Thymus (tissue), 11 donors: ENCODE measurements around the gene ZIC1. TPM values are rescaled to one million over a fixed set of nuclear protein-coding genes. Genes with fewer than 3 reads are reported as not detected.

ENCODE experiments used
- DNase-seq, 9 donors: peaks; one replicate each; pipeline ENCODE4 v3.0.0-alpha.2; 2013; ENCODE audit warnings: low spot score in 9 of 9, low read depth in 6 of 9, missing footprints in 1 of 9
- H3K27ac ChIP-seq, 2 donors: one replicate each; pipeline ENCODE4 v1.5.1; 2013; ENCODE audit warnings: control low read depth in 1 of 2, low read depth in 1 of 2, low read length in 1 of 2, mild to moderate bottlenecking in 1 of 2, moderate library complexity in 1 of 2
- H3K27me3 ChIP-seq, 2 donors: one replicate each; pipeline ENCODE4 v1.5.1; 2013; ENCODE audit warnings: low read length in 1 of 2; ENCODE audit not compliant: control insufficient read depth in 2 of 2, insufficient read depth in 1 of 2
- H3K36me3 ChIP-seq, 2 donors: one replicate each; pipeline ENCODE4 v1.5.1; 2013; ENCODE audit warnings: low read length in 1 of 2, mild to moderate bottlenecking in 1 of 2, moderate library complexity in 1 of 2; ENCODE audit not compliant: control insufficient read depth in 2 of 2, insufficient read depth in 2 of 2
- H3K4me1 ChIP-seq, 2 donors: one replicate each; pipeline ENCODE4 v1.5.1; 2013; ENCODE audit warnings: low read length in 2 of 2; ENCODE audit not compliant: control insufficient read depth in 2 of 2, insufficient read depth in 2 of 2
- H3K4me3 ChIP-seq, 2 donors: one replicate each; pipeline ENCODE4 v1.5.1; 2013; ENCODE audit warnings: low read length in 2 of 2, control low read depth in 1 of 2, mild to moderate bottlenecking in 1 of 2
- H3K9me3 ChIP-seq, 2 donors: one replicate each; pipeline ENCODE4 v1.5.1; 2013; ENCODE audit warnings: low read length in 1 of 2, mild to moderate bottlenecking in 1 of 2; ENCODE audit not compliant: control insufficient read depth in 2 of 2, insufficient read depth in 1 of 2
- WGBS: extraction: QIAGEN DNeasy Blood & Tissue Kit; methylation state at CpG from one replicate; pipeline ENCODE4 v1.1.7; 2013; 5-methylcytosine and 5-hydroxymethylcytosine counted together
- polyA plus RNA-seq: library from polyadenylated mRNA; stranded (reverse); fragments of 200-250 nt; gene quantifications from one replicate; pipeline ENCODE4 v1.2.3, GENCODE V29; 2013
- total RNA-seq: library from RNA; stranded (reverse); fragments of 120-200 nt; gene quantifications from one replicate; pipeline ENCODE4 v1.2.4, GENCODE V29; 2013
- donor health status: healthy.

Gene ZIC1
- total and polyA plus RNA-seq, 2 donors = 0.02 TPM; not detected in 1

GRCh38 chr3:147416931-147417330, 7.8 kb downstream of the ZIC1 start:
- DNase-seq = no peak
- H3K36me3 ChIP-seq = no peaks in the 10 kb centered on the region
- 5% methylated on average over 1 of the region's 1 CpG for WGBS
- no peak overlapping the region for H3K27ac ChIP-seq
- H3K4me1 ChIP-seq = peaks cover 0 to 13% of the 10 kb centered on the region in 2 donors
- peaks cover 57 to 96% of the 10 kb centered on the region in 2 donors for H3K27me3 ChIP-seq
- H3K4me3 ChIP-seq = no peak overlapping the region
- peaks cover 5 to 25% of the 10 kb centered on the region in 2 donors for H3K9me3 ChIP-seq

GRCh38 chr3:147417551-147418295, 8.6 kb downstream of the ZIC1 start:
- WGBS = 28% methylated on average over 7 of the region's 7 CpGs

GRCh38 chr3:147418371-147418781, 9.2 kb downstream of the ZIC1 start:
- no peak for DNase-seq
- Histone ChIP-seq H3K27me3 (peaks cover 57 to 96% of the 10 kb centered on the region in 2 donors), H3K4me1 (peaks cover 0 to 7% of the 10 kb centered on the region in 2 donors), H3K4me3 (no peak overlapping the region), H3K9me3 (peaks cover 3 to 16% of the 10 kb centered on the region in 2 donors), H3K27ac (no peak overlapping the region), H3K36me3 (no peaks in the 10 kb centered on the region)
- 20% methylated on average over 4 of the region's 4 CpGs for WGBS

More at GRCh38 chr3:147417551-147418295, 8.6 kb downstream of the ZIC1 start:
- Histone ChIP-seq H3K9me3 (peaks cover 3 to 23% of the 10 kb centered on the region in 2 donors), H3K36me3 (no peaks in the 10 kb centered on the region), H3K4me1 (peaks cover 0 to 10% of the 10 kb centered on the region in 2 donors), H3K27me3 (peaks cover 56 to 96% of the 10 kb centered on the region in 2 donors), H3K27ac (no peak overlapping the region), H3K4me3 (no peak overlapping the region)
- no peak for DNase-seq

- Histone ChIP-seq H3K27ac (no peak overlapping the region), H3K27me3 (peaks cover 60 to 96% of the 10 kb centered on the region in 2 donors), H3K36me3 (no peaks in the 10 kb centered on the region), H3K9me3 (peaks cover 3 to 16% of the 10 kb centered on the region in 2 donors), H3K4me1 (peaks cover 0 to 7% of the 10 kb centered on the region in 2 donors), H3K4me3 (no peak overlapping the region)
- DNase-seq = no peak
- WGBS = 5% methylated on average over 54 of the region's 54 CpGs
Measured at GRCh38 chr3:147418808-147419701, 9.9 kb downstream of the ZIC1 start.

- H3K36me3 ChIP-seq = no peaks in the 10 kb centered on the region
- H3K4me3 ChIP-seq = no peak overlapping the region
- 17% methylated on average over 10 of the region's 10 CpGs for WGBS
- no peak for DNase-seq
- H3K9me3 ChIP-seq = peaks cover 3 to 21% of the 10 kb centered on the region in 2 donors
- peaks cover 61 to 96% of the 10 kb centered on the region in 2 donors for H3K27me3 ChIP-seq
- peaks cover 0 to 7% of the 10 kb centered on the region in 2 donors for H3K4me1 ChIP-seq
- H3K27ac ChIP-seq = no peak overlapping the region
Measured at GRCh38 chr3:147419781-147420224, 10.6 kb downstream of the ZIC1 start.

GRCh38 chr3:147420353-147421183, 11.4 kb downstream of the ZIC1 start:
- no peaks in the 10 kb centered on the region for H3K36me3 ChIP-seq
- no peak for DNase-seq
- H3K4me3 ChIP-seq = no peak overlapping the region
- H3K4me1 ChIP-seq = peaks cover 0 to 7% of the 10 kb centered on the region in 2 donors
- H3K9me3 ChIP-seq = peaks cover 3 to 21% of the 10 kb centered on the region in 2 donors
- H3K27me3 ChIP-seq = peaks cover 64 to 96% of the 10 kb centered on the region in 2 donors
- WGBS = 8% methylated on average over 32 of the region's 32 CpGs
- H3K27ac ChIP-seq = no peak overlapping the region

- WGBS = 10% methylated on average over 53 of the region's 53 CpGs
- H3K27me3 ChIP-seq = peaks cover 64 to 94% of the 10 kb centered on the region in 2 donors
- H3K4me1 ChIP-seq = peaks cover 0 to 7% of the 10 kb centered on the region in 2 donors
- no peak overlapping the region for H3K27ac ChIP-seq
- H3K9me3 ChIP-seq = peaks cover 3 to 21% of the 10 kb centered on the region in 2 donors
- DNase-seq = no peak
- H3K36me3 ChIP-seq = no peaks in the 10 kb centered on the region
- no peak overlapping the region for H3K4me3 ChIP-seq
Measured at GRCh38 chr3:147421184-147421912, 12.2 kb downstream of the ZIC1 start.

- H3K27me3 ChIP-seq = peaks cover 64 to 89% of the 10 kb centered on the region in 2 donors
- WGBS = 11% methylated on average over 15 of the region's 15 CpGs
- peaks cover 0 to 7% of the 10 kb centered on the region in 2 donors for H3K4me1 ChIP-seq
- H3K4me3 ChIP-seq = no peak overlapping the region
- H3K27ac ChIP-seq = no peak overlapping the region
- H3K36me3 ChIP-seq = no peaks in the 10 kb centered on the region
- H3K9me3 ChIP-seq = peaks cover 3 to 21% of the 10 kb centered on the region in 2 donors
- DNase-seq = no peak
Measured at GRCh38 chr3:147422196-147422595, 13.0 kb downstream of the ZIC1 start.
